ENCODE results near the gene NAV2.

DNA sequence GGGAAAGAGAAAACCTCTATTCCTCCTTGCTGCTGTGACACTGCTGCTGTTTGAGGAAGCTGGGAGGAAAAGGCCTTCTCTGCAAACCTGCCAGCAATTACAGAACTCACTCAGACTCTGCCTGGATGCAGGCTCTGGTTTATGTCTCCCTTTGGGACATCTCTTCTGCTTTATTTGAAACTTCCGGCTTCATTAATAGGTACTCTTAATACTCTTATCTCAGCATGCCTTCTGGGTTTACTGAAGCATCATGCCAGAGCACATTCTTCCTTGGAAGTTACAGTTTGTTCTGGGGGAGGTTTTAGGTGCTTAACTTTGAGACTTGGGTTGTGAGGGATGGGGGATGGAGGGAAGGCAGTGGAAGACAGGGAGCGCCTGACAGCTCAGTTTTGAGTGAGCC, 79.9 kb downstream of the NAV2 start:
- TF ChIP-seq ZFP30 (CRISPR knock-in tag; IDR thresholded peaks at IDR 0.05): no peak
- TF ChIP-seq OSR1 (CRISPR knock-in tag; IDR thresholded peaks at IDR 0.05): no peak
- no peak for TF ChIP-seq ESRRG (CRISPR knock-in tag; IDR thresholded peaks at IDR 0.05)
- no peak for TF ChIP-seq ZNF70 (CRISPR knock-in tag; IDR thresholded peaks at IDR 0.05)
- no peak for TF ChIP-seq ARNTL (CRISPR knock-in tag; IDR thresholded peaks at IDR 0.05; ENCODE audit: borderline replicate concordance, low read depth)
- no peak for TF ChIP-seq RARB (CRISPR knock-in tag; IDR thresholded peaks at IDR 0.05)

All from SK-N-SH treated with all-trans-retinoic acid at 6 μM for 48 hours (cell line).